Mesenteric fat pad (tissue), 1 donor: Measurements from ENCODE around the gene RIC1. TPM values are rescaled to one million over a fixed set of nuclear protein-coding genes. Genes with fewer than 3 reads are reported as not detected.
"Not testable (repeated sequence)": the region's sequence is repeated elsewhere in the genome, so short reads cannot be mapped to it uniquely, and the experiment has no call there.

Experiments
- DNase-seq: peaks from one replicate; pipeline ENCODE4 v3.0.0-alpha.2; 2020; ENCODE audit warnings: low spot score
- long read RNA-seq: library from polyadenylated mRNA; unstranded; transcript quantifications from one replicate; pipeline ENCODE4 v2.0.0, GENCODE V29; 2020
- total RNA-seq: library from RNA; stranded (reverse); fragmentation: NEBNext Ultra II Directional; extraction: Animal tissue kit (Norgen Biotek cat#: 25700); gene quantifications from one replicate; pipeline ENCODE4 v1.2.1, GENCODE V29; 2021
- donor health status: DM: yes; HTN: yes; CAD: no.

Gene RIC1
- total RNA-seq, result 22.5 TPM
- long read RNA-seq, partial matches to known transcripts, result 1 of 4 reads
- long read RNA-seq, other reads (novel, unspliced or antisense), result 3 of 4 reads

- peak; percentile 96 for DNase-seq
These were observed at the start of gene RIC1 for GRCh38 chr9:5628530-5629311. Gene RIC1, plus strand, starts transcription at chr9:5629107. Its CDS starts 203 bp downstream, at chr9:5629310.

- no peak for DNase-seq
These were observed 49.0 kb upstream of the RIC1 start for GRCh38 chr9:5579881-5580280.

GRCh38 chr9:5580650-5581049 lies 48.3 kb upstream of the RIC1 start:
- DNase-seq, result no peak

GRCh38 chr9:5581706-5582105 lies 47.2 kb upstream of the RIC1 start:
- not testable (repeated sequence) for DNase-seq

- no peak for DNase-seq
These were observed 46.1 kb upstream of the RIC1 start for GRCh38 chr9:5582835-5583195.

GRCh38 chr9:5586391-5586802 lies 42.5 kb upstream of the RIC1 start:
- no peak for DNase-seq

GRCh38 chr9:5587024-5587423 lies 41.9 kb upstream of the RIC1 start:
- DNase-seq, result no peak

- DNase-seq, result no peak
These were observed 36.7 kb upstream of the RIC1 start for GRCh38 chr9:5592231-5592630.

- DNase-seq, result no peak
These were observed 36.0 kb upstream of the RIC1 start for GRCh38 chr9:5592904-5593303.

GRCh38 chr9:5593904-5594303 lies 35.0 kb upstream of the RIC1 start:
- DNase-seq, result no peak

- DNase-seq, result no peak
These were observed 32.7 kb upstream of the RIC1 start for GRCh38 chr9:5596173-5596572.

- DNase-seq, result no peak
These were observed 20.3 kb upstream of the RIC1 start for GRCh38 chr9:5608298-5609225.

- no peak for DNase-seq
These were observed 19.7 kb upstream of the RIC1 start for GRCh38 chr9:5609226-5609596.

GRCh38 chr9:5610491-5610890 lies 18.4 kb upstream of the RIC1 start:
- DNase-seq, result no peak

GRCh38 chr9:5611321-5612184 lies 17.4 kb upstream of the RIC1 start:
- no peak for DNase-seq

GRCh38 chr9:5612185-5612530 lies 16.7 kb upstream of the RIC1 start:
- DNase-seq, result no peak

- no peak for DNase-seq
These were observed 14.7 kb upstream of the RIC1 start for GRCh38 chr9:5614192-5614591.

GRCh38 chr9:5614985-5615384 lies 13.9 kb upstream of the RIC1 start:
- DNase-seq, result no peak

GRCh38 chr9:5617749-5618148 lies 11.2 kb upstream of the RIC1 start:
- DNase-seq, result no peak

GRCh38 chr9:5620494-5620893 lies 8.4 kb upstream of the RIC1 start:
- DNase-seq, result no peak

GRCh38 chr9:5621327-5621726 lies 7.6 kb upstream of the RIC1 start:
- no peak for DNase-seq
